Measurements from ENCODE around the gene B3GNT5.

B3GNT5 gene

GRCh38 chr3:183210341-183210740 lies 42.7 kb upstream of the B3GNT5 start:
- DNase-seq: no peak
- no peak overlapping the region for H3K14ac ChIP-seq (ENCODE audit: low read length in 2 of 2)
- no peak overlapping the region for H3K9ac ChIP-seq (ENCODE audit: low read length)
- H2BK12ac ChIP-seq (ENCODE audit: low read length in 2 of 2): no peak overlapping the region
- H3K9me3 ChIP-seq (ENCODE audit: control insufficient read depth, low read length): no peaks in the 10 kb centered on the region
- 83% methylated on average over 3 of the region's 5 CpGs for WGBS
- H3K27ac ChIP-seq (ENCODE audit: low read length, poor library complexity, severe bottlenecking): no peak overlapping the region
- no peak overlapping the region for H2AK5ac ChIP-seq (ENCODE audit: low read length, severe bottlenecking)
- no peak overlapping the region for H3K18ac ChIP-seq (ENCODE audit: low read depth in 1 of 2, low read length in 2 of 2)
- no peaks in the 10 kb centered on the region for H3K4me1 ChIP-seq (ENCODE audit: control insufficient read depth, insufficient read depth, low read depth, low read length)
- H2BK15ac ChIP-seq (ENCODE audit: low read depth, poor library complexity, severe bottlenecking): no peak overlapping the region
- H2AFZ ChIP-seq (ENCODE audit: low read depth, low read length): no peak overlapping the region
- H3K79me1 ChIP-seq (replicated peaks; ENCODE audit: low read length, poor library complexity, severe bottlenecking): no peaks in the 10 kb centered on the region
- H4K8ac ChIP-seq (ENCODE audit: low read length): no peak overlapping the region
- H3K27me3 ChIP-seq (ENCODE audit: control insufficient read depth in 1 of 2, insufficient read depth in 1 of 2, low read length in 2 of 2): peaks cover 0 to 19% of the 10 kb centered on the region in 2 experiments
- H3K23ac ChIP-seq (ENCODE audit: low read length in 2 of 2): no peak overlapping the region
- no peak overlapping the region for H3K4me2 ChIP-seq (ENCODE audit: low read length, poor library complexity, severe bottlenecking)
- no peak overlapping the region for H2BK120ac ChIP-seq (ENCODE audit: low read depth, low read length)
- no peak overlapping the region for H3K4me3 ChIP-seq (ENCODE audit: insufficient read depth in 1 of 2, low read depth in 1 of 2, low read length in 2 of 2)
- no peak overlapping the region for H3K4ac ChIP-seq (ENCODE audit: low read depth in 1 of 2, low read length in 2 of 2)
- H3K36me3 ChIP-seq (ENCODE audit: control insufficient read depth in 1 of 2, insufficient read depth in 2 of 2, low read depth in 1 of 2, low read length in 2 of 2): no peaks in the 10 kb centered on the region
- no peak overlapping the region for H4K91ac ChIP-seq (ENCODE audit: low read length)
- H2BK5ac ChIP-seq (ENCODE audit: low read depth, low read length, poor library complexity, severe bottlenecking): no peak overlapping the region

DNA sequence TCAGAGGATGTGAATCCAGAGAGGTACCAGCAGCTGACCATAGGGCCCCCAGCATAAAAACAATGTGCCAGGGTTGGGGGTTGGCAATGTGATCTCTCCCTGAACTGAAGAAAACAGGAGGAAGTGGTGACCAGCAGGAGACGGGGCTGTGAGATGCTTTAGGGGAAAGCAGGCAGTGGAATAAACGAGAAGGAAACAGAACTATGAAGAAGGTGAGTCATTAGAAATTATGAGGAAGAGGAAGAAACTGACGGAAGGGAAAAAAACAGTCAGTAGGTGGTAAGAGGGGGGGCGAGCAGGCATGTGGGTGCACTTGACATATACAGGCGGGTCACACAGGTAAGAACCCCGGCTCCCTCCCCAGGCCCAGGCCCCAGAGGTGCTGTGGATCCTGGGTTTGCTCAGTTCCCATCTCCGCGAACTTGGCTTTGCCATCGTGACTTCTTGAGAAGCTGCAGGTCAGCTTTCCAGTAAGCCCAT lies 42.2 kb upstream of the B3GNT5 start:
- Histone ChIP-seq H3K18ac (ENCODE audit: low read depth in 1 of 2, low read length in 2 of 2) (no peak overlapping the region), H2AFZ (ENCODE audit: low read depth, low read length) (no peak overlapping the region), H3K27me3 (ENCODE audit: control insufficient read depth in 1 of 2, insufficient read depth in 1 of 2, low read length in 2 of 2) (peaks cover 0 to 21% of the 10 kb centered on the region in 2 experiments), H4K8ac (ENCODE audit: low read length) (no peak overlapping the region), H3K23ac (ENCODE audit: low read length in 2 of 2) (no peak overlapping the region), H3K9me3 (ENCODE audit: control insufficient read depth, low read length) (no peaks in the 10 kb centered on the region), H3K4ac (ENCODE audit: low read depth in 1 of 2, low read length in 2 of 2) (no peak overlapping the region), H2BK5ac (ENCODE audit: low read depth, low read length, poor library complexity, severe bottlenecking) (no peak overlapping the region), H3K4me3 (ENCODE audit: insufficient read depth in 1 of 2, low read depth in 1 of 2, low read length in 2 of 2) (no peak overlapping the region), H2BK15ac (ENCODE audit: low read depth, poor library complexity, severe bottlenecking) (no peak overlapping the region), H3K36me3 (ENCODE audit: control insufficient read depth in 1 of 2, insufficient read depth in 2 of 2, low read depth in 1 of 2, low read length in 2 of 2) (no peaks in the 10 kb centered on the region), H3K79me1 (replicated peaks; ENCODE audit: low read length, poor library complexity, severe bottlenecking) (no peaks in the 10 kb centered on the region), H4K91ac (ENCODE audit: low read length) (no peak overlapping the region), H2BK120ac (ENCODE audit: low read depth, low read length) (no peak overlapping the region), H3K27ac (ENCODE audit: low read length, poor library complexity, severe bottlenecking) (no peak overlapping the region), H2BK12ac (ENCODE audit: low read length in 2 of 2) (no peak overlapping the region), H3K14ac (ENCODE audit: low read length in 2 of 2) (no peak overlapping the region), H3K4me1 (ENCODE audit: control insufficient read depth, insufficient read depth, low read depth, low read length) (no peaks in the 10 kb centered on the region), H3K9ac (ENCODE audit: low read length) (no peak overlapping the region), H3K4me2 (ENCODE audit: low read length, poor library complexity, severe bottlenecking) (no peak overlapping the region), H2AK5ac (ENCODE audit: low read length, severe bottlenecking) (no peak overlapping the region)
- DNase-seq: no peak
- WGBS: 80% methylated on average over 9 of the region's 9 CpGs

GRCh38 chr3:183211352-183211751 lies 41.7 kb upstream of the B3GNT5 start:
- no peak overlapping the region for H3K23ac ChIP-seq (ENCODE audit: low read length in 2 of 2)
- H4K8ac ChIP-seq (ENCODE audit: low read length): no peak overlapping the region
- no peaks in the 10 kb centered on the region for H3K79me1 ChIP-seq (replicated peaks; ENCODE audit: low read length, poor library complexity, severe bottlenecking)
- no peak overlapping the region for H2AK5ac ChIP-seq (ENCODE audit: low read length, severe bottlenecking)
- no peak overlapping the region for H3K4me2 ChIP-seq (ENCODE audit: low read length, poor library complexity, severe bottlenecking)
- WGBS: 93% methylated on average over 10 of the region's 13 CpGs
- H2BK5ac ChIP-seq (ENCODE audit: low read depth, low read length, poor library complexity, severe bottlenecking): no peak overlapping the region
- peaks cover 0 to 22% of the 10 kb centered on the region in 2 experiments for H3K27me3 ChIP-seq (ENCODE audit: control insufficient read depth in 1 of 2, insufficient read depth in 1 of 2, low read length in 2 of 2)
- no peak overlapping the region for H2AFZ ChIP-seq (ENCODE audit: low read depth, low read length)
- no peaks in the 10 kb centered on the region for H3K4me1 ChIP-seq (ENCODE audit: control insufficient read depth, insufficient read depth, low read depth, low read length)
- H3K4me3 ChIP-seq (ENCODE audit: insufficient read depth in 1 of 2, low read depth in 1 of 2, low read length in 2 of 2): no peak overlapping the region
- H3K9ac ChIP-seq (ENCODE audit: low read length): no peak overlapping the region
- H3K36me3 ChIP-seq (ENCODE audit: control insufficient read depth in 1 of 2, insufficient read depth in 2 of 2, low read depth in 1 of 2, low read length in 2 of 2): no peaks in the 10 kb centered on the region
- no peak overlapping the region for H3K14ac ChIP-seq (ENCODE audit: low read length in 2 of 2)
- peak overlapping the region; percentile 14 for H4K91ac ChIP-seq (ENCODE audit: low read length)
- no peak overlapping the region for H3K27ac ChIP-seq (ENCODE audit: low read length, poor library complexity, severe bottlenecking)
- H3K9me3 ChIP-seq (ENCODE audit: control insufficient read depth, low read length): no peaks in the 10 kb centered on the region
- DNase-seq: no peak
- H3K4ac ChIP-seq (ENCODE audit: low read depth in 1 of 2, low read length in 2 of 2): no peak overlapping the region
- H2BK120ac ChIP-seq (ENCODE audit: low read depth, low read length): no peak overlapping the region
- no peak overlapping the region for H2BK12ac ChIP-seq (ENCODE audit: low read length in 2 of 2)
- H3K18ac ChIP-seq (ENCODE audit: low read depth in 1 of 2, low read length in 2 of 2): no peak overlapping the region
- no peak overlapping the region for H2BK15ac ChIP-seq (ENCODE audit: low read depth, poor library complexity, severe bottlenecking)

DNA sequence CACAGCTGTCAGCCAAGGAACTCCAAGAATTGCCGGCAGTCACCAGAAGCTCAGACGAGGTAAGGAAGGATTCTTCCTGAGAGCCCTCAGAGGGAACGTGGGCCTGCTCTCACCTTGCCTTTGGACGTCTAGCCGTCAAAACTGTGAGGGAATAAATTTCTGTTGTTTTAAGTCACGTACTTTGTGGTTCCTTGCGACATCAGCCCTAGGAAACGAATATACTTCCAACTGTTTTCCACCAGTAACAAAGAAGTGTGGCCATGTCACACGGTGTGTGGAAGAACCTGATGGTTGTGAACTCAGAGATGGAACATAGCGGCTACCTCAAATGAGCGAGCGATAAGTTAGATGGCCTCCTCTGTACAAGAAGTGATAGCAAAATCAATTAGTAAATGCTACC lies 41.0 kb upstream of the B3GNT5 start:
- Histone ChIP-seq H3K9me3 (ENCODE audit: control insufficient read depth, low read length) (no peaks in the 10 kb centered on the region), H3K27ac (ENCODE audit: low read length, poor library complexity, severe bottlenecking) (no peak overlapping the region), H2AK5ac (ENCODE audit: low read length, severe bottlenecking) (no peak overlapping the region), H4K91ac (ENCODE audit: low read length) (no peak overlapping the region), H3K4ac (ENCODE audit: low read depth in 1 of 2, low read length in 2 of 2) (no peak overlapping the region), H2BK5ac (ENCODE audit: low read depth, low read length, poor library complexity, severe bottlenecking) (no peak overlapping the region), H2BK12ac (ENCODE audit: low read length in 2 of 2) (no peak overlapping the region), H3K4me2 (ENCODE audit: low read length, poor library complexity, severe bottlenecking) (no peak overlapping the region), H3K4me1 (ENCODE audit: control insufficient read depth, insufficient read depth, low read depth, low read length) (no peaks in the 10 kb centered on the region), H3K9ac (ENCODE audit: low read length) (no peak overlapping the region), H4K8ac (ENCODE audit: low read length) (no peak overlapping the region), H3K27me3 (ENCODE audit: control insufficient read depth in 1 of 2, insufficient read depth in 1 of 2, low read length in 2 of 2) (peaks cover 0 to 22% of the 10 kb centered on the region in 2 experiments), H3K14ac (ENCODE audit: low read length in 2 of 2) (no peak overlapping the region), H3K18ac (ENCODE audit: low read depth in 1 of 2, low read length in 2 of 2) (no peak overlapping the region), H3K79me1 (replicated peaks; ENCODE audit: low read length, poor library complexity, severe bottlenecking) (no peaks in the 10 kb centered on the region), H3K4me3 (ENCODE audit: insufficient read depth in 1 of 2, low read depth in 1 of 2, low read length in 2 of 2) (no peak overlapping the region), H3K23ac (ENCODE audit: low read length in 2 of 2) (no peak overlapping the region), H2AFZ (ENCODE audit: low read depth, low read length) (no peak overlapping the region), H3K36me3 (ENCODE audit: control insufficient read depth in 1 of 2, insufficient read depth in 2 of 2, low read depth in 1 of 2, low read length in 2 of 2) (no peaks in the 10 kb centered on the region), H2BK15ac (ENCODE audit: low read depth, poor library complexity, severe bottlenecking) (no peak overlapping the region), H2BK120ac (ENCODE audit: low read depth, low read length) (no peak overlapping the region)
- DNase-seq: no peak
- WGBS: 89% methylated on average over 12 of the region's 12 CpGs

Data from mesenchymal stem cell (in vitro differentiated cells and primary cell).